ENCODE measurements around the gene SLC6A6. TPM values are rescaled to one million over a fixed set of nuclear protein-coding genes. Genes with fewer than 3 reads are reported as not detected.
A peak's percentile ranks its signal among the peaks of the same experiment; 100 is the strongest.

The SLC6A6 gene
- total RNA-seq, 2 donors from 2014 or later, result 51.8 to 68.6 TPM

GRCh38 chr3:14482271-14482721 is 79.9 kb downstream of the SLC6A6 start:
- Mint-ChIP-seq H3K4me3 (no peak overlapping the region), H3K27ac (peak overlapping the region; percentile 11), H3K27me3 (no peaks in the 10 kb centered on the region), H3K36me3 (ENCODE audit: low read depth) (peaks cover 23% of the 10 kb centered on the region), H3K4me1 (peaks cover 8% of the 10 kb centered on the region)
- DNase-seq (no peak), ATAC-seq (no peak)
- H3K9me3 ChIP-seq (ENCODE audit: control insufficient read depth, low read length, poor library complexity, severe bottlenecking), result no peaks in the 10 kb centered on the region

GRCh38 chr3:14483286-14483685 is 80.9 kb downstream of the SLC6A6 start:
- Mint-ChIP-seq H3K4me1 (peaks cover 8% of the 10 kb centered on the region), H3K27ac (peak overlapping the region; percentile 72), H3K4me3 (no peak overlapping the region), H3K36me3 (ENCODE audit: low read depth) (peaks cover 20% of the 10 kb centered on the region), H3K27me3 (no peaks in the 10 kb centered on the region)
- H3K9me3 ChIP-seq (ENCODE audit: control insufficient read depth, low read length, poor library complexity, severe bottlenecking), result no peaks in the 10 kb centered on the region
- DNase-seq (no peak), ATAC-seq (no peak)

GRCh38 chr3:14484741-14485140 is 82.3 kb downstream of the SLC6A6 start:
- H3K36me3 Mint-ChIP-seq (ENCODE audit: low read depth), result peaks cover 15% of the 10 kb centered on the region
- peak overlapping the region; percentile 72 for H3K27ac Mint-ChIP-seq
- ATAC-seq (no peak), DNase-seq (no peak)
- peaks cover 8% of the 10 kb centered on the region for H3K4me1 Mint-ChIP-seq
- H3K9me3 ChIP-seq (ENCODE audit: control insufficient read depth, low read length, poor library complexity, severe bottlenecking), result no peaks in the 10 kb centered on the region
- no peak overlapping the region for H3K4me3 Mint-ChIP-seq
- no peaks in the 10 kb centered on the region for H3K27me3 Mint-ChIP-seq

GRCh38 chr3:14485981-14486380 is 83.6 kb downstream of the SLC6A6 start:
- Mint-ChIP-seq H3K4me1 (peaks cover 11% of the 10 kb centered on the region), H3K36me3 (ENCODE audit: low read depth) (peaks cover 15% of the 10 kb centered on the region), H3K27ac (no peak overlapping the region), H3K27me3 (no peaks in the 10 kb centered on the region), H3K4me3 (no peak overlapping the region)
- no peak for ATAC-seq
- DNase-seq, result no peak
- H3K9me3 ChIP-seq (ENCODE audit: control insufficient read depth, low read length, poor library complexity, severe bottlenecking), result no peaks in the 10 kb centered on the region

- ATAC-seq (no peak), DNase-seq (no peak)
- peak overlapping the region; percentile 62 for H3K27ac Mint-ChIP-seq
- peaks cover 10% of the 10 kb centered on the region for H3K4me1 Mint-ChIP-seq
- no peak overlapping the region for H3K4me3 Mint-ChIP-seq
- peaks cover 14% of the 10 kb centered on the region for H3K36me3 Mint-ChIP-seq (ENCODE audit: low read depth)
- no peaks in the 10 kb centered on the region for H3K27me3 Mint-ChIP-seq
- no peaks in the 10 kb centered on the region for H3K9me3 ChIP-seq (ENCODE audit: control insufficient read depth, low read length, poor library complexity, severe bottlenecking)
These were observed 84.1 kb downstream of the SLC6A6 start for GRCh38 chr3:14486460-14486859.

GRCh38 chr3:14487086-14487485 is 84.7 kb downstream of the SLC6A6 start:
- DNase-seq, result no peak
- no peak for ATAC-seq
- Mint-ChIP-seq H3K27me3 (no peaks in the 10 kb centered on the region), H3K4me1 (peaks cover 10% of the 10 kb centered on the region), H3K27ac (peak overlapping the region; percentile 62), H3K36me3 (ENCODE audit: low read depth) (peaks cover 11% of the 10 kb centered on the region), H3K4me3 (no peak overlapping the region)
- H3K9me3 ChIP-seq (ENCODE audit: control insufficient read depth, low read length, poor library complexity, severe bottlenecking), result no peaks in the 10 kb centered on the region

GRCh38 chr3:14487821-14488220 is 85.4 kb downstream of the SLC6A6 start:
- no peaks in the 10 kb centered on the region for H3K9me3 ChIP-seq (ENCODE audit: control insufficient read depth, low read length, poor library complexity, severe bottlenecking)
- Mint-ChIP-seq H3K27me3 (no peaks in the 10 kb centered on the region), H3K4me1 (peaks cover 10% of the 10 kb centered on the region), H3K27ac (no peak overlapping the region), H3K36me3 (ENCODE audit: low read depth) (peaks cover 11% of the 10 kb centered on the region), H3K4me3 (no peak overlapping the region)
- no peak for ATAC-seq
- no peak for DNase-seq

- Mint-ChIP-seq H3K27ac (no peak overlapping the region), H3K27me3 (no peaks in the 10 kb centered on the region), H3K4me3 (no peak overlapping the region), H3K4me1 (peaks cover 7% of the 10 kb centered on the region), H3K36me3 (ENCODE audit: low read depth) (peaks cover 11% of the 10 kb centered on the region)
- no peaks in the 10 kb centered on the region for H3K9me3 ChIP-seq (ENCODE audit: control insufficient read depth, low read length, poor library complexity, severe bottlenecking)
- ATAC-seq (no peak), DNase-seq (no peak)
These were observed 86.1 kb downstream of the SLC6A6 start for GRCh38 chr3:14488286-14489041.

GRCh38 chr3:14489641-14490040 is 87.2 kb downstream of the SLC6A6 start:
- no peak for DNase-seq
- Mint-ChIP-seq H3K27ac (no peak overlapping the region), H3K36me3 (ENCODE audit: low read depth) (peaks cover 8% of the 10 kb centered on the region), H3K4me1 (peaks cover 7% of the 10 kb centered on the region), H3K27me3 (no peaks in the 10 kb centered on the region), H3K4me3 (no peak overlapping the region)
- ATAC-seq, result no peak
- no peaks in the 10 kb centered on the region for H3K9me3 ChIP-seq (ENCODE audit: control insufficient read depth, low read length, poor library complexity, severe bottlenecking)

GRCh38 chr3:14490255-14490654 is 87.8 kb downstream of the SLC6A6 start:
- ATAC-seq, result no peak
- Mint-ChIP-seq H3K27ac (peak overlapping the region; percentile 65), H3K4me1 (peaks cover 7% of the 10 kb centered on the region), H3K36me3 (ENCODE audit: low read depth) (peaks cover 7% of the 10 kb centered on the region), H3K27me3 (no peaks in the 10 kb centered on the region), H3K4me3 (peak overlapping the region; percentile 47)
- DNase-seq, result no peak
- H3K9me3 ChIP-seq (ENCODE audit: control insufficient read depth, low read length, poor library complexity, severe bottlenecking), result no peaks in the 10 kb centered on the region

- Mint-ChIP-seq H3K36me3 (ENCODE audit: low read depth) (peaks cover 5% of the 10 kb centered on the region), H3K4me1 (peaks cover 7% of the 10 kb centered on the region), H3K27me3 (no peaks in the 10 kb centered on the region), H3K4me3 (no peak overlapping the region), H3K27ac (peak overlapping the region; percentile 65)
- ATAC-seq (no peak), DNase-seq (no peak)
- H3K9me3 ChIP-seq (ENCODE audit: control insufficient read depth, low read length, poor library complexity, severe bottlenecking), result no peaks in the 10 kb centered on the region
These were observed 88.4 kb downstream of the SLC6A6 start for GRCh38 chr3:14490831-14491230.

GRCh38 chr3:14491396-14492190 is 89.2 kb downstream of the SLC6A6 start:
- no peaks in the 10 kb centered on the region for H3K27me3 Mint-ChIP-seq
- ATAC-seq (no peak), DNase-seq (no peak)
- peak overlapping the region; percentile 65 for H3K27ac Mint-ChIP-seq
- H3K4me3 Mint-ChIP-seq, result no peak overlapping the region
- H3K4me1 Mint-ChIP-seq, result peaks cover 7% of the 10 kb centered on the region
- H3K36me3 Mint-ChIP-seq (ENCODE audit: low read depth), result peaks cover 5% of the 10 kb centered on the region
- H3K9me3 ChIP-seq (ENCODE audit: control insufficient read depth, low read length, poor library complexity, severe bottlenecking), result no peaks in the 10 kb centered on the region

- no peak overlapping the region for H3K27ac Mint-ChIP-seq
- ATAC-seq (no peak), DNase-seq (no peak)
- no peak overlapping the region for H3K4me3 Mint-ChIP-seq
- no peaks in the 10 kb centered on the region for H3K9me3 ChIP-seq (ENCODE audit: control insufficient read depth, low read length, poor library complexity, severe bottlenecking)
- peaks cover 2% of the 10 kb centered on the region for H3K36me3 Mint-ChIP-seq (ENCODE audit: low read depth)
- peaks cover 8% of the 10 kb centered on the region for H3K27me3 Mint-ChIP-seq
- peaks cover 7% of the 10 kb centered on the region for H3K4me1 Mint-ChIP-seq
These were observed 90.8 kb downstream of the SLC6A6 start for GRCh38 chr3:14492948-14493881.
